WI38 (cell line): ENCODE results near the gene MYO9A.

ENCODE experiments used
- H3K4me3 ChIP-seq: 2 replicates; pipeline ENCODE4 v1.5.1; 2011; ENCODE audit warnings: low read depth, mild to moderate bottlenecking, control low read depth, low read length
- CTCF ChIP-seq: IDR thresholded peaks from 2 replicates; pipeline ENCODE4 v1.5.1; 2012; ENCODE audit warnings: low read depth, mild to moderate bottlenecking, control low read depth, low read length

MYO9A gene

GRCh38 chr15:72135719-72136118 is 17.8 kb upstream of the MYO9A start:
- H3K4me3 ChIP-seq = no peak overlapping the region
- no peak for TF ChIP-seq CTCF

GRCh38 chr15:72133211-72133610 is 15.3 kb upstream of the MYO9A start:
- no peak for TF ChIP-seq CTCF
- H3K4me3 ChIP-seq = no peak overlapping the region

GRCh38 chr15:72131922-72132321 is 14.0 kb upstream of the MYO9A start:
- H3K4me3 ChIP-seq = no peak overlapping the region
- TF ChIP-seq CTCF = no peak

- H3K4me3 ChIP-seq = no peak overlapping the region
- TF ChIP-seq CTCF = no peak
Observed at GRCh38 chr15:72130272-72130671, 12.3 kb upstream of the MYO9A start.

GRCh38 chr15:72128359-72128758 is 10.4 kb upstream of the MYO9A start:
- no peak for TF ChIP-seq CTCF
- no peak overlapping the region for H3K4me3 ChIP-seq

GRCh38 chr15:72127724-72128322 is 9.9 kb upstream of the MYO9A start:
- TF ChIP-seq CTCF = no peak
- H3K4me3 ChIP-seq = no peak overlapping the region

GRCh38 chr15:72124218-72124617 is 6.3 kb upstream of the MYO9A start:
- no peak for TF ChIP-seq CTCF
- no peak overlapping the region for H3K4me3 ChIP-seq
